Fibroblast of mammary gland (primary cell): ENCODE results near the gene SORCS2.

Source experiments
- DNase-seq: peaks from one replicate; pipeline ENCODE4 v3.0.0-alpha.2; 2010; ENCODE audit warnings: low read depth
- H3K4me3 ChIP-seq: 2 replicates; pipeline ENCODE4 v1.5.1; 2011; ENCODE audit warnings: low read depth, mild to moderate bottlenecking, low read length, moderate library complexity; ENCODE audit not compliant: control insufficient read depth
- TF ChIP-seq, protein P1 (sequence below): conservative IDR thresholded peaks from 2 replicates; pipeline ENCODE4 v1.5.1; 2011; ENCODE audit warnings: low read depth, low read length, inconsistent platforms; ENCODE audit not compliant: control insufficient read depth, insufficient read depth

The SORCS2 gene

DNA sequence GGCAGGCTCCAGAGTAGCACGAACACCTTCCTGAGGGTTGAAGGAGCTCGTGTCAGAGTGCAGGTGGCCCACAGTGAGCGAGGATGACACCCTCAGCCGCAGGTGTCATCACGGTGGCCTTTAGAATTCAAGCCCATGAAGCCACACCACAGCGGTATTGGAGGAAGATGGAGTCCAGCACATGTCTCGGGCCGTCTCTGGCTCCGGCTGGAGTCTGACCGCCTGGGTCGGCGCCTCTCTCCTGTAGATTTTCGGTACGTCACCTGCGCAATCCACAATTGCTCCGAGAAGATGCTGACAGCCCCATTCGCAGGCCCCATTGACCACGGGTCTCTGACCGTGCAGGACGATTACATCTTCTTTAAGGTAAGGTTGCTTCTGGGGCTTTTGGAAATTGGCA lies 471.8 kb downstream of the SORCS2 start:
- TF ChIP-seq, protein P1, sequence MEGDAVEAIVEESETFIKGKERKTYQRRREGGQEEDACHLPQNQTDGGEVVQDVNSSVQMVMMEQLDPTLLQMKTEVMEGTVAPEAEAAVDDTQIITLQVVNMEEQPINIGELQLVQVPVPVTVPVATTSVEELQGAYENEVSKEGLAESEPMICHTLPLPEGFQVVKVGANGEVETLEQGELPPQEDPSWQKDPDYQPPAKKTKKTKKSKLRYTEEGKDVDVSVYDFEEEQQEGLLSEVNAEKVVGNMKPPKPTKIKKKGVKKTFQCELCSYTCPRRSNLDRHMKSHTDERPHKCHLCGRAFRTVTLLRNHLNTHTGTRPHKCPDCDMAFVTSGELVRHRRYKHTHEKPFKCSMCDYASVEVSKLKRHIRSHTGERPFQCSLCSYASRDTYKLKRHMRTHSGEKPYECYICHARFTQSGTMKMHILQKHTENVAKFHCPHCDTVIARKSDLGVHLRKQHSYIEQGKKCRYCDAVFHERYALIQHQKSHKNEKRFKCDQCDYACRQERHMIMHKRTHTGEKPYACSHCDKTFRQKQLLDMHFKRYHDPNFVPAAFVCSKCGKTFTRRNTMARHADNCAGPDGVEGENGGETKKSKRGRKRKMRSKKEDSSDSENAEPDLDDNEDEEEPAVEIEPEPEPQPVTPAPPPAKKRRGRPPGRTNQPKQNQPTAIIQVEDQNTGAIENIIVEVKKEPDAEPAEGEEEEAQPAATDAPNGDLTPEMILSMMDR, result no peak
- DNase-seq, result no peak
- H3K4me3 ChIP-seq, result no peak overlapping the region

DNA sequence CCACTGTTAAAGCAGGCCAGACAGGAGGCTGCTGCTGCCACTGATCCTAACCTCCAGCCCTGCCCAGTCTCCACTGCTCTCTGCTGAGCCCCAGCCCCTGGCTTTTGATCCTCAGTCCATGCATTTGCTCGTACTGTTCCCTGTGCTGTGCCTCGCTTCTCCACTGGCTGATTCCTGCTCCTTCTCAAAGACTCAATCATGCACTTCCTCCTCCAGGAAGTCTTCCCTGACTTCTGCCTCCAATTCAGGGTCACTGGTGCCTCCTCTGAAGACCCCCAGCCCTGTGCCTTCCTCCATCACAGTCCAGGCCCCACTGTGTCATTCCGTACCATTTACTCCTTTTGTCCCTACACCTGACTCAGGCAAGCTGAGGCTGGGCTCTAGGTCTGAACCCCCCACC lies 473.0 kb downstream of the SORCS2 start:
- no peak overlapping the region for H3K4me3 ChIP-seq
- TF ChIP-seq, protein P1, result no peak
- no peak for DNase-seq

DNA sequence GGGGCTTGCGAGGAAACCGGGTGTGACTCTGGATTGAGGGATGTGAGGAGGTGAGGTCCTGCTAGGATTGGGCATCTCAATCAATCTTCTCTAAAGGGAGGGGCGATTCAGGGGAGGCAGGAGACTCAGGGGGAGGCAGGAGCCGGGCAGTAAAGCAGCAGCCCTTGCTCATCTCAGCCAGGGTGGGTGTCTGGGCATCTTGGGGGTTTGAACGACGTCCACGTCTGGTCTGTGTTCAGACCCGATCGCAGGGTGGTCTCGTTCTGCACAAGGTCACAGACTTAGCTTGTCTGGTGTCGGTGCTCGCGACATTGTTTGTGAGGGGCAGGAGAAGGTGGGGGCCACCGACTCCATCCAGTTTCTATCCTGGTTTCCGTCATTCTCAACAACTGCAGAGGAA lies 473.7 kb downstream of the SORCS2 start:
- no peak overlapping the region for H3K4me3 ChIP-seq
- DNase-seq, result no peak
- TF ChIP-seq, protein P1, result no peak

DNA sequence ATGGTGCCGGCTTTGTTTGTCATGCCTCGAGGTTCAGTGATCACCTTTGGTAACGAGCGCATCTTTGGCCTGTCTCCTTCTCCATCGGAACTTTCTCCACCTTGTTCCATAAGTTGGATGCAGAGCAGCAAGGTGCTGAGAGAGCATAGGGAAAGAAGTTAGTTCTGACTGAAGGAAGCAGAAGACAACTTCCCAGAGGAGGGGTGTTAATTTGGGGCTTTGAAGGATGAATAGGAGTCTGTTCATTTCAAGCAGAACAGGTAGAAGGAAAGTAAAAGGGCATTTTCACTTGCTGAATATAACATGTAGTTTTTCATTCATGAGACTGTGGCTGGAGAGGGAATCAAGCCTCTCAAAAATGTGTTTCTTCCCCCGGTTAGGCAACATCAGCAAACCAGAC lies 474.4 kb downstream of the SORCS2 start:
- TF ChIP-seq, protein P1, result no peak
- no peak for DNase-seq
- no peak overlapping the region for H3K4me3 ChIP-seq

DNA sequence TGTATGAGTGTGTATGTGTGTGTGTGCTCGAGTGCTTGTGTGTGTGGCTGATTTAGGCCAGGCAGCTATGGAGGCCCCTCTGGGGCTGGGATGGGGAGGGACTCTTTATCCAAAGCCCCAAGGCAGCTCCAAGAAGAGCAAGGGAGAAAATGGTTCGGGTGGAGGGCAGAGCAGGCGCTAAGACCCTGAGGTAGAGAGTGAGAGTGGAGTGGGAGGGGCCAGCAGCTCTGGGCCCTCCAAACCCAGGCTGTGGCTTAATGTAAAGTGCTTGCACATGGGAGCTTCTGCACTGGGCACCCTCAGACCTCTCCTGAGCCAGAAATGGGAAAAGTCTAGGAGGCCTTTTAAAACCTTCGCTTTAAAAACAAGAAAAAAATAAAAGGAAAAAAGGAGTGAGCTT lies 475.9 kb downstream of the SORCS2 start:
- H3K4me3 ChIP-seq, result no peak overlapping the region
- TF ChIP-seq, protein P1, result no peak
- no peak for DNase-seq

DNA sequence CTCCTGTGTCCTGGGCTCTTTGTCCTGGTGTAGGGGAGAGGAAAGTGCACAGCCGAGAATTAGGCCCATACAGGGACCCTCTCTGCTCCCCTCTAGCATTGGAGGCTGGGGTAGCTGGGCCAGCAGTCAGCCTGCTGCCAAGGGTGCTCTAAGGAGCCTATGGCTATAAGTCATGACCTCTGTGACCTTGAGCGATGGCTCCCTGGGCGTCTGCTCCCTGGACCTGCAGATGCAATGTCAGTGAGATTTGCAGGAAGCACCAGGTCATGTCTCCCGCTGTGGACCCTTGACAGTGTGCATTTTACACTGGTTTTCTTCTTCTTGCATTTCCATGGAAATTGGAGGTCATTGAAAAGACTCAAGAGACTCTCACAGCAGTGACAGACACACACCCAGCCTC lies 476.5 kb downstream of the SORCS2 start:
- H3K4me3 ChIP-seq, result no peak overlapping the region
- TF ChIP-seq, protein P1, result no peak
- DNase-seq, result no peak

DNA sequence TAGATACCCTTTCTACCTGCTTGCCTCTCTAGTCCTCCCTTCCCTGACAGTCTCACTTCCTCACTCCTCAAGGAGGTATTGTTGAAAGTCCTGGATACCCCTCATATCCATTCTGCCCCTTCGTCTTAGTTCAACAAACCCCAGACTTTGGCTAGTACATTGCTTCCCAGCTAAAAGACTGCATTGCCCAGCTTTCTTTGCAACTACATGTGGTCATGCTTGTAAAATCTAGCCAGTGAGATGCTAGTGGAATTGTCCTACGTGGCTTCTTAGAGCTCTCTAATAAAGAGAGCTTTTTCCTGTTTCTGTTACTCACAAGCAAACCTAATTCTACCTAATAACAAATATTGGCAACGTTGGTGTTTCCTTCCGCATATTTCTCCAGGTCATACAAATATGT lies 480.3 kb downstream of the SORCS2 start:
- H3K4me3 ChIP-seq, result no peak overlapping the region
- TF ChIP-seq, protein P1, result no peak
- no peak for DNase-seq
